GM18507 (cell line): Measurements from ENCODE around the gene NEUROG3.
"Not testable (repeated sequence)": the region's sequence is repeated elsewhere in the genome, so short reads cannot be mapped to it uniquely, and the experiment has no call there.

Experiments used
- DNase-seq: peaks from one replicate; pipeline ENCODE4 v3.0.0; 2011; ENCODE audit warnings: low read depth; ENCODE audit not compliant: insufficient read length; ENCODE audit errors: extremely low spot score
- FAIRE-seq: peaks from 2 replicates; lab custom pipeline; 2011; peaks lifted over from hg19 to GRCh38; lab: Jason Lieb, UNC

Gene NEUROG3

GRCh38 chr10:69574571-69574978 is 1.4 kb upstream of the NEUROG3 start:
- no peak for FAIRE-seq

DNA sequence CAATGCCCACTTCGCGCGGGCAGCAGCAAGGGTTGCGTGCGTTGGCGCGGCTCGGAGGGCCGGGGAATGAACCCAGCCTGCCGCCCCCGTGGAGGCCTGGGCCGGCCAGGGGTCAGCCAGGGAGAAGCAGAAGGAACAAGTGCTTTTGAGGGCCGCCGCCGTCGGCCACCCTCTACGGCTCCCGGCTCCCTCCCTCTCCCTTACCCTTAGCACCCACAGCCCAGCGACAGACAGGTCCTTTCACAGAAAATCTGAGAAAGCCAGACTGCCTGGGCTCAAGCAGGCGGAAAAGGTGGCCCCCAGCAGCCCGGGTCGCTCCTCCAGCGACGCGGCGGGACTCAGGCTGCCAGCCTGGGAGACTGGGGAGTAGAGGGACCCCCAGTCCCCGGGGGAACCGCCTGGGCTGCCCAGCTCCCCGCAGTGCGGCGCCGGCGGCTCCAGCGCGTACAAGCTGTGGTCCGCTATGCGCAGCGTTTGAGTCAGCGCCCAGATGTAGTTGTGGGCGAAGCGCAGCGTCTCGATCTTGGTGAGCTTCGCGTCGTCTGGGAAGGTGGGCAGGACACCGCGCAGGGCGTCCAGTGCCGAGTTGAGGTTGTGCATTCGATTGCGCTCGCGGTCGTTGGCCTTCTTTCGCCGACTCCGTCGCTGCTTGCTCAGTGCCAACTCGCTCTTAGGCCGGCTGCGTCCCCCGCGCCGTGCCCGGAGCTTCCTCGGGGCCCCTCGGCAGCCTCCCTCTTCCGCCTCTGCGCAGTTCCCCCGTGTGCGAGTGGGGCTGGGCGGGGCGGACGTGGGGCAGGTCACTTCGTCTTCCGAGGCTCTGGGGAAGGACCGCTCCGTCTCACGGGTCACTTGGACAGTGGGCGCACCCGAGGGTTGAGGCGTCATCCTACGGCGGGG is 815 bp downstream of the NEUROG3 start:
- no peak for FAIRE-seq

More at GRCh38 chr10:69574571-69574978, 1.4 kb upstream of the NEUROG3 start:
- no peak for DNase-seq

DNA sequence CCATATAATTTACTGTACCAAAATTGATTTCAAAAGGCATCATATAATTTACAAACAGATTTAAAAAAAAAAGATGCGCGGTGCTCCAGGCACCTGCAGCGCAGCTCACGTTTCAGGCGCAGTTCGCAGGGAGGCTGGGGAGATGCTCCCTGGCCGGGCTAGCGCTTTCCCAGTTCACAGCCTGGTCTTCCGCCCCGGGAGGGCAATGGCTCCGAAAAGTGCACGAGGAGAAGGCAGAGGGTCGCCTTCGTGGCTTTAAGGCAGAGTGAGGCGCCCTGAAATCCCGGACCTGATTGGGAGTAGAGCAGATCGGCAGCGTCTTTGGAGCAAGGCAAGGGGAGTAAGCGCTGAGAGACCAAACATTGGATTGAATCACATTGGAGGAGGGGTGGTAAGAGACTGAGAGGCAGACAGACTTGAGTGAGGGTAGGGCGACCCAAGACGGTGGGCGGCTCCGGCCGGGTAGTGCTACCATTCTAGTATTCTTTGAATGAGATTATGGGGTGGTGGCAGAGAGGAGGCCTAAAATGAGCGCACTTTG is 1.5 kb downstream of the NEUROG3 start:
- FAIRE-seq (no peak), DNase-seq (no peak)

More for the DNA sequence above, 815 bp downstream of the NEUROG3 start:
- no peak for DNase-seq

DNA sequence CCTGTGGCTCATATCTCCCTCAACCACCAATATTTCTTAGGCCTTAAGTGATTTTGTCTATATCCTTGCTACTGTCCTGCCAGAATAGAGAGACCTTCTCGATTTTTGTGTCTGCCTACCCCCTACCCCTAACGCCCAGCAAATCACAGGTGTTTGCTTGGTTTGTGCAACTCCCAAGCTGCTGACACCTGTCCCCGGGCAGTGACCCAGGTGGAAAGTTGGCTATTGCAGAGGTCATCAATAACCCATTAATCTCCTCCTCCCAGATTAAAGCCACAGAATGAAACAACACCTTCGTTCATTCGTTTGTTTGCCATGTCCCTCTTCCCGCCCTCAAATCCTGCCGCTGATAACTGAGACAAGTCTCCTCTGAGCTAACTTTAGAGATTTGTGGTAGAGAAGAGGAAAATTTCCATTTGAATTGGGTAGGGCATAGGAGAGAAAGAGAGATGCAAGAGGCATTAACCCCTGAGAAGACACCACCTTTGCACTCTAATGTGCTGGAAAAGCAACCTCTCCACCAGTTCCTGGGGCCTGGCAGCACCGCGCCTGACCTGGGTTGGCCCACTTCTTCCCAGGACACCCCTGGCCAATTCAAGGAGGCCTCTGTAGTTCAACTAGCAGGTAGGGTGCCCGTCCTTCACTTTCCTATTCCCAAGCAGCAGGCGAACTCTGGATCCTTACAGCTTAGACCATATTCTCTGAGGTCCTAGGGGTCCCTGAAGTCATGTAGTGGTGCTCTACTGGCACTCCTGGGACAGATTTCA is 3.0 kb downstream of the NEUROG3 start:
- no peak for DNase-seq
- FAIRE-seq, result no peak

DNA sequence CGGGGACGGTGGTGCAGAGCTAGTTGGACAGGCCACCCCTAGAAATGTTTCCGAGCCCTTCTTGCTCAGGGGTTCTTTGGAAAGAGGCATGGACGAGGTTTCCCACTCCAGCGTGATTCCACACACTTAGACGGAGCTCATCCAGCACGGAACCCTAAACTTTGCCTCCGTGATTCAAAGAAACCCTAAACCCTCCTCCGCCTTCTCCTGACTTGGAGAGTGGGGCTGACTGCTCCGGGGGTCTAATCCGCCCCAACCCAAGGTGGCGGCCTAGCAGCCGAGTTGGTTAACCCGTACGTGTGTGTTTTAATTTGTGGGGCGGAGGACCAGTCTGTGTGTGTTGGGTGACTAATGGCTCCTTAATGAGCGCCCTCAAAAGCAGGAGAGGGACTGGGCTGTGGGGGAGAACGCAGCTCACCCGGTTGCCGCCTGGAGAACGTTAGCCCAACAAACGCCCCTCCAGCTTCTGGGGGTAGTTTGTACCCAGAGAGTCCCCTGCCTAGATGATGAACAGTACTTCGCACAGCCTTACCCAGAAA is 3.8 kb downstream of the NEUROG3 start:
- FAIRE-seq (no peak), DNase-seq (no peak)

- FAIRE-seq (no peak), DNase-seq (no peak)
Measured at GRCh38 chr10:69568472-69569395, 4.5 kb downstream of the NEUROG3 start.

GRCh38 chr10:69567920-69568319 is 5.3 kb downstream of the NEUROG3 start:
- DNase-seq (no peak), FAIRE-seq (no peak)

DNA sequence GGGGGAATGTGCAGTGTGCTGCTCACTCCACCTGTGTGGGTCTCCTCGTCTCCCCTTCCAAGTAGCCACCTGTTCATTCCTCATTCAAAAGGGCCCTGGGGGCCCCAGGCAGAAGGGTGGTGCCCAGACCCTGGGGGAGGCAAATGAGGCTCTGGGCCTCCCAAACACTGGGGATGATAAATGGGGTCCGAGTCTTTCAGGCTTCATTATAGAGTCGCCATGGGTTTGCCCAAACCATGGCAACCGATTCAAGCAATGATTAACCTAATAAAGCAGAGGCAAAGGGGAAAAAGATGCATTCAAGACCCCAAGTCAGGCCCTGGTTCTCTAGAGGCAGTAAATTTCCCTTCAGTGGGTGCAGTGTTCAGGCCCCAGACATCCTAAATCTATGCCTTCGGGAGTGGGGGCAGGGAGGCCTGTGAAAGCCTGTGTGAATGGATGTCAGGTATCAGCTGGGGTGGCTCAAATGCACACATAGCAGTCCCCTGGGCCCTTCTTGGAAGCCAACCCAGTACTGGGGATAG is 10.4 kb downstream of the NEUROG3 start:
- DNase-seq (no peak), FAIRE-seq (no peak)

- DNase-seq (no peak), FAIRE-seq (no peak)
Measured at GRCh38 chr10:69559525-69559924, 13.7 kb downstream of the NEUROG3 start.

DNA sequence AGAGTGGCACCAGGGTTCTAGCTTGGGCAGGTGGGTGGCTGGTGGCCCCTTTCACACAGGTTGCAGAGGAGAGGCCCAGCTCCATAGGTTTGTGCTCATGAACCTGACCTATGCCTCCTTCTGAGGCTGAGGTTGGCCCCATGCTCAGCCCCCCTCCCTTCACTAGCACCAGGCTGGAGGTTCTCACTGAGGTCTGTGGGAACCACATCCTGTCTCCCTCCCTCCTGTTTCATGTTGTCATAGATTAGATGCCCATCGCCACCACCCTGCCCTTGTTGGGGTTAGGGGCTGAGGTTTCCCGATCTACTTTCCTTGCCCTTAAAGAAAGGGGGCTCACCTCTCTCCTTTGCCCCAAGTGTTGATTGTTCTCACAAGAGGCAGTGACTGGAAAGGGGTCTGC is 14.7 kb downstream of the NEUROG3 start:
- FAIRE-seq, result no peak

DNA sequence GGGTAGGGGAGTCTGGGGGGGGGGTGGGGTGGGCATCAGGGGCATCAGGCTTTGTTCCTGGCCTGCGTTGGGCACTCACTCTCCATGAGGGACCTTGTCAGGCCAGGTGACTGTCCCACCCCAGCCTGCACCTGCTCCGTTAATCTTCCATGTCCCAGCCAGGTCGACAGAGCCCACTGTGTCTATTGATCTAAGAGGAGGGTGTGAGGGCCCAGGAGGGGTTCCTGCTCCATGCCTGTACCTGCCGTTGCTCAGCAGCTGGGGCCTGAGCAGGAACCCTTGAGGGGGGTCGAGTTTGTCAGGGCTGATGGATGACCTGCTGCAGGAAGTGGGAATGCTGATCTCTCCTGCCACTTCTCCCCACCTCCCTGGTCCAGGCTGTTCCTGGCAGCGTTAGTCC is 18.6 kb downstream of the NEUROG3 start:
- FAIRE-seq (no peak), DNase-seq (no peak)

More for the DNA sequence above, 14.7 kb downstream of the NEUROG3 start:
- no peak for DNase-seq

DNA sequence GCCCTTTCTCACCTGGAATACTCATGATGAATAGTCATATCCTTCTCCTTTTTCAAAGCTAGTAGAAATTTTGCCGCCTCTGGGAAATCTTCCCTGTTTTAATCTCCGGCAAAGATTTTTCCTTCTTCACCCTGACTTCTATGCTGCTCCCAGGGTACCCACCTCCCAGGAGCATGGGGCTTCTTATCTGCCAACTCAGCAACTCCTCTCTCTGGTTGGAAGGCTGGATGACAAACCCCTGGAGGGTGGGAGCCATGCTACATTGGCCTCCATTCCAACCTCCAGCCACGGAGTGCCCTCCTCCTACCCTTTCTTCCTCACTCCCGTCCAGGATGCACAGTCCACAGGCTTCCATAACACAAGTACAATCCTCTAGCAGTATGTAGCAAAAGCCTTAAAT is 19.9 kb downstream of the NEUROG3 start:
- no peak for DNase-seq
- FAIRE-seq, result no peak

- FAIRE-seq (no peak), DNase-seq (no peak)
Measured at GRCh38 chr10:69552268-69552667, 21.0 kb downstream of the NEUROG3 start.

- DNase-seq, result no peak
- FAIRE-seq, result no peak
Measured at GRCh38 chr10:69549959-69550358, 23.3 kb downstream of the NEUROG3 start.

DNA sequence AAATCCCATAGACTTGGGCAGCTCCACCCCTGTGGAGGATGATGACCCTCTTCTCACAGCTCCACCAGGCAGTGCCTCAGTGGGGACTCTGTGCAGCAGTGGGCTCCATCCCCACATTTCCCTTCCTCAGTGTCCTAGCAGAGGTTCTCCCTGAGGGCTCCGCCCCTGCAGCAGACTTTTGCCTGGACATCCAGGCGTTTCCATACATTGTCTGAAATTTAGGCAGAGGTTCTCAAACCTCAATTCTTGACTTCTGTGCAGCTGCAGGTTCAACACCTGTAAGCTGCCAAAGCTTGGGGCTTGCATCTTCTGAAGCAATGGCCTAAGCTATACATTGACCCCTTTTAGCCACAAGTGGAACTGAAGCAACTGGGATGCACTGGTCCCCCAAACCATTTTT is 31.8 kb downstream of the NEUROG3 start:
- DNase-seq, result no peak
- no peak for FAIRE-seq

DNA sequence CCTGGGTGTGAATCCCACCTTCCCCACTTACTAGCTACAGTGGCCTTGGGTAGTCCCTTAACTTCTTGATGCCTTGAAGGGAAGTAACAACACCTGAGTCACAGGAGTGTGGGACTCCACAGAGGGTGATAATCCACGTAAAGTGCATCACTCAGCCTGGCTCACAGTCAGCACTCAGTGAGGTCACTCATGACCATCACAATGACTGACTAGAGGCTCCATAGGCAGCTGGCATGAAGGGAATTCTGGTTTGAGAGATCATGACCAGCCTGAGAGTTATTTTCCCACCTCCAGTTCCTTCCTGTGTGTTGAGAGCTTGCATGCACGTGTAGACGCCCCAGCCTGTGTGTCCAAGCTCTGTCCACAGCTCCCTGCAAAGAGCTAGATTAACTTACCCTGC is 34.8 kb downstream of the NEUROG3 start:
- DNase-seq, result no peak
- FAIRE-seq, result no peak

DNA sequence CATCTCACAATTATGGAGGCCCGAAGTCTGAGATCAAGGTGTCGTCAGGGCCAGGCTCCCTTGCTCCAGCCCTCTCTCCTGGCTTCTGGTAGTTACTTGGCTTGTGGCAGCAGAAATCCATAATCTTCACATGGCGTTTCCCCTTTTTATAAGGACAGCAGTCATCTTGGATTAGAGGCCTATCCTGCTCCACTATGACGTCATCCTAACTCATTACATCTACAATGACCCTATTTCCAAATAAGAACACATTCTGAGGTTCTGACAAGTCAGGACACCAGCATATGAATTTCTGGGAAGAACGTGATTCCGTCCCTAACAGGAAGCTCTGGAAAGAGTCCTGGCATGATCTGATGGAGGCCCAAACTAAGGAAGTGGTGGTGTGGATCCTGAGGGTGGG is 35.8 kb downstream of the NEUROG3 start:
- FAIRE-seq (no peak), DNase-seq (no peak)

- not testable (repeated sequence) for DNase-seq, FAIRE-seq
Measured at GRCh38 chr10:69536521-69536920, 36.7 kb downstream of the NEUROG3 start.

DNA sequence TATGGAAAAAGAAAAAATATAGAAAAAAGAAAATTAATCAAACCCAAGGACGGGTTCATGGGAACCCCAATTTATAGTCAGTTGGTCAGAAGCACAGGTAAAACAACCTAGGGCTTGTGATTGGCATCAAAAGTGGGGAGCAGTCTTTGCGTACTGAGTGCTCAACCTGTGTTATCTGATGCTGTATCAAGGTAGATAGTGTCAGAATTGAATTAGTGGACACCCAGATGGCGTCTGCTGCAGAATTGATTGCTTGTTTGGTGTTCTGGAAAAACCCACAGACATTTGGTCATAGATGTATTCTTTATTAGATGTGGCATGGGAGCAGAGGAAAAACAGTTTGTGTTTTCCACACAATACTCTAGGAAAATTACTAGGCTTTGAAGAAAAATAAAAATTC is 39.6 kb downstream of the NEUROG3 start:
- FAIRE-seq (no peak), DNase-seq (no peak)
